NCI-H1694 (cell line): Measurements from ENCODE around the gene TIGD6.
"Not testable (repeated sequence)": the region's sequence is repeated elsewhere in the genome, so short reads cannot be mapped to it uniquely, and the experiment has no call there.

Experiments
- DNase-seq: peaks from one replicate; lab custom pipeline; 2025; lab: John Stamatoyannopoulos, UW

The TIGD6 gene

GRCh38 chr5:150000256-150000989 is at the start of gene TIGD6, which contains the start of gene HMGXB3:
Gene TIGD6, minus strand, starts transcription at chr5:150000654. Its CDS starts 4,306 bp downstream, at chr5:149996348.
Gene HMGXB3, plus strand, starts transcription at chr5:150000739. Its CDS starts 4,114 bp downstream, at chr5:150004853.
- DNase-seq, result peak; percentile 72

GRCh38 chr5:150046031-150046430 is 45.6 kb upstream of the TIGD6 start:
- no peak for DNase-seq

GRCh38 chr5:150045549-150045948 is 45.1 kb upstream of the TIGD6 start:
- no peak for DNase-seq

GRCh38 chr5:150044712-150045111 is 44.3 kb upstream of the TIGD6 start:
- DNase-seq, result no peak

GRCh38 chr5:150044329-150044681 is 43.9 kb upstream of the TIGD6 start:
- DNase-seq, result no peak

- DNase-seq, result no peak
Measured at GRCh38 chr5:150043657-150044328, 43.3 kb upstream of the TIGD6 start.

- DNase-seq, result no peak
Measured at GRCh38 chr5:150042459-150042858, 42.0 kb upstream of the TIGD6 start.

- DNase-seq, result no peak
Measured at GRCh38 chr5:150038547-150038946, 38.1 kb upstream of the TIGD6 start.

GRCh38 chr5:150036513-150036912 is 36.1 kb upstream of the TIGD6 start:
- DNase-seq, result no peak

GRCh38 chr5:150035139-150035895 is 34.9 kb upstream of the TIGD6 start:
- no peak for DNase-seq

- no peak for DNase-seq
Measured at GRCh38 chr5:150034662-150035061, 34.2 kb upstream of the TIGD6 start.

- no peak for DNase-seq
Measured at GRCh38 chr5:150033334-150033733, 32.9 kb upstream of the TIGD6 start.

- DNase-seq, result not testable (repeated sequence)
Measured at GRCh38 chr5:150028047-150028446, 27.6 kb upstream of the TIGD6 start.

- no peak for DNase-seq
Measured at GRCh38 chr5:150026682-150027172, 26.3 kb upstream of the TIGD6 start.

GRCh38 chr5:150024346-150024984 is 24.0 kb upstream of the TIGD6 start:
- DNase-seq, result no peak

GRCh38 chr5:150023136-150023535 is 22.7 kb upstream of the TIGD6 start:
- DNase-seq, result no peak

- DNase-seq, result no peak
Measured at GRCh38 chr5:150022681-150023080, 22.2 kb upstream of the TIGD6 start.

GRCh38 chr5:150022158-150022531 is 21.7 kb upstream of the TIGD6 start:
- no peak for DNase-seq

GRCh38 chr5:150021491-150022157 is 21.2 kb upstream of the TIGD6 start:
- no peak for DNase-seq

GRCh38 chr5:150020249-150020648 is 19.8 kb upstream of the TIGD6 start:
- DNase-seq, result no peak

GRCh38 chr5:150017226-150018005 is 17.0 kb upstream of the TIGD6 start:
- DNase-seq, result no peak
